Measurements from ENCODE around the gene KIF1B. TPM values are rescaled to one million over a fixed set of nuclear protein-coding genes. Genes with fewer than 3 reads are reported as not detected.
"Not testable (repeated sequence)": the region's sequence is repeated elsewhere in the genome, so short reads cannot be mapped to it uniquely, and the experiment has no call there.

The KIF1B gene
- total and polyA plus RNA-seq, 2 donors from 2014 or later, result 8.0 to 46.4 TPM

- not testable (repeated sequence) for H3K9ac ChIP-seq (ENCODE audit: low read length in 3 of 3); H3K36me3 ChIP-seq (ENCODE audit: control insufficient read depth in 2 of 3, insufficient read depth in 3 of 3, low read length in 3 of 3); H3K4me3 ChIP-seq (ENCODE audit: low read length in 3 of 3); H3K9me3 ChIP-seq (ENCODE audit: control insufficient read depth in 2 of 3, insufficient read depth in 1 of 3, low read length in 3 of 3); FAIRE-seq; H3K27ac ChIP-seq (ENCODE audit: low read depth in 2 of 2, low read length in 2 of 2); H3K27me3 ChIP-seq (ENCODE audit: control insufficient read depth, insufficient read depth, low read length); H3K4me1 ChIP-seq (ENCODE audit: control insufficient read depth in 2 of 3, insufficient read depth in 2 of 3, low read depth in 1 of 3, low read length in 3 of 3)
- intact Hi-C loops (cut with DNase I), result loop anchor here (10.0 kb wide), 1 partner anchor 52 kb away; no protein-coding TSS in a partner anchor
- peak in 1 of 5 donors; percentile 41 for DNase-seq
These were observed 216.1 kb downstream of the KIF1B start for GRCh38 chr1:10426535-10426848.

- Histone ChIP-seq H3K27me3 (ENCODE audit: control insufficient read depth, insufficient read depth, low read length) (no peaks in the 10 kb centered on the region), H3K36me3 (ENCODE audit: control insufficient read depth in 2 of 3, insufficient read depth in 3 of 3, low read length in 3 of 3) (no peaks in the 10 kb centered on the region), H3K9me3 (ENCODE audit: control insufficient read depth in 2 of 3, insufficient read depth in 1 of 3, low read length in 3 of 3) (no peaks in the 10 kb centered on the region), H3K27ac (ENCODE audit: low read depth in 2 of 2, low read length in 2 of 2) (no peak overlapping the region), H3K4me1 (ENCODE audit: control insufficient read depth in 2 of 3, insufficient read depth in 2 of 3, low read depth in 1 of 3, low read length in 3 of 3) (peaks cover 3 to 12% (median 9%) of the 10 kb centered on the region in 3 donors), H3K4me3 (ENCODE audit: low read length in 3 of 3) (no peak overlapping the region), H3K9ac (ENCODE audit: low read length in 3 of 3) (no peak overlapping the region)
- FAIRE-seq (no peak), DNase-seq (peak in 2 of 5 donors; percentile 51 to 67)
- TF ChIP-seq, protein P1, sequence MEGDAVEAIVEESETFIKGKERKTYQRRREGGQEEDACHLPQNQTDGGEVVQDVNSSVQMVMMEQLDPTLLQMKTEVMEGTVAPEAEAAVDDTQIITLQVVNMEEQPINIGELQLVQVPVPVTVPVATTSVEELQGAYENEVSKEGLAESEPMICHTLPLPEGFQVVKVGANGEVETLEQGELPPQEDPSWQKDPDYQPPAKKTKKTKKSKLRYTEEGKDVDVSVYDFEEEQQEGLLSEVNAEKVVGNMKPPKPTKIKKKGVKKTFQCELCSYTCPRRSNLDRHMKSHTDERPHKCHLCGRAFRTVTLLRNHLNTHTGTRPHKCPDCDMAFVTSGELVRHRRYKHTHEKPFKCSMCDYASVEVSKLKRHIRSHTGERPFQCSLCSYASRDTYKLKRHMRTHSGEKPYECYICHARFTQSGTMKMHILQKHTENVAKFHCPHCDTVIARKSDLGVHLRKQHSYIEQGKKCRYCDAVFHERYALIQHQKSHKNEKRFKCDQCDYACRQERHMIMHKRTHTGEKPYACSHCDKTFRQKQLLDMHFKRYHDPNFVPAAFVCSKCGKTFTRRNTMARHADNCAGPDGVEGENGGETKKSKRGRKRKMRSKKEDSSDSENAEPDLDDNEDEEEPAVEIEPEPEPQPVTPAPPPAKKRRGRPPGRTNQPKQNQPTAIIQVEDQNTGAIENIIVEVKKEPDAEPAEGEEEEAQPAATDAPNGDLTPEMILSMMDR (IDR thresholded peaks at IDR 0.05; ENCODE audit: borderline replicate concordance, extremely low read depth, insufficient read depth), result no peak
- intact Hi-C loops (cut with DNase I), result loop anchor here (10.0 kb wide), 1 partner anchor 54 kb away; no protein-coding TSS in a partner anchor
These were observed 218.6 kb downstream of the KIF1B start for GRCh38 chr1:10428984-10429383.

DNA sequence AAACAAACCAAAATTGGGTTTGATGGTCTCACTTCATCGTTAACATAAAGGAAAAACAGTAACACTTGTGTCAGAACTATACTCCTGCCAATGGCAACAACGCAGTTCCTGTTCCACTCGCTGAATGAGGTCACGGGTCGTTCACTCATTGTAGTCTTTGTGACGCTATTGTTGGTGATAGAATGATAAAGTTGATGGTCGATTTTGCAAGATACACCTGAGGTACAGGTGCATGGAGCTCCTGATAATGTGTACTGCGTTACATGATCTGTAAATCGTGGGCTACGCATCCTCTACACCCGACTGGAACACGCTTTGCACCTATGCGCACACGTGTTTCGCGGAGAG lies 219.5 kb downstream of the KIF1B start:
- H3K9ac ChIP-seq (ENCODE audit: low read length in 3 of 3), result peak overlapping the region in 2 of 3 donors; percentile 62 to 78
- DNase-seq, result peak in 3 of 5 donors; percentile 22 to 40 (median 35)
- H3K4me3 ChIP-seq (ENCODE audit: low read length in 3 of 3), result peak overlapping the region; percentile 21 to 98 (median 74)
- intact Hi-C loops (cut with DNase I), result loop anchor here (10.0 kb wide), 1 partner anchor 55 kb away; no protein-coding TSS in a partner anchor
- H3K27me3 ChIP-seq (ENCODE audit: control insufficient read depth, insufficient read depth, low read length), result no peaks in the 10 kb centered on the region
- H3K9me3 ChIP-seq (ENCODE audit: control insufficient read depth in 2 of 3, insufficient read depth in 1 of 3, low read length in 3 of 3), result no peaks in the 10 kb centered on the region
- TF ChIP-seq, protein P1 (IDR thresholded peaks at IDR 0.05; ENCODE audit: borderline replicate concordance, extremely low read depth, insufficient read depth), result no peak
- H3K36me3 ChIP-seq (ENCODE audit: control insufficient read depth in 2 of 3, insufficient read depth in 3 of 3, low read length in 3 of 3), result no peaks in the 10 kb centered on the region
- H3K27ac ChIP-seq (ENCODE audit: low read depth in 2 of 2, low read length in 2 of 2), result no peak overlapping the region
- no peak for FAIRE-seq
- peaks cover 3 to 15% (median 9%) of the 10 kb centered on the region in 3 donors for H3K4me1 ChIP-seq (ENCODE audit: control insufficient read depth in 2 of 3, insufficient read depth in 2 of 3, low read depth in 1 of 3, low read length in 3 of 3)

DNA sequence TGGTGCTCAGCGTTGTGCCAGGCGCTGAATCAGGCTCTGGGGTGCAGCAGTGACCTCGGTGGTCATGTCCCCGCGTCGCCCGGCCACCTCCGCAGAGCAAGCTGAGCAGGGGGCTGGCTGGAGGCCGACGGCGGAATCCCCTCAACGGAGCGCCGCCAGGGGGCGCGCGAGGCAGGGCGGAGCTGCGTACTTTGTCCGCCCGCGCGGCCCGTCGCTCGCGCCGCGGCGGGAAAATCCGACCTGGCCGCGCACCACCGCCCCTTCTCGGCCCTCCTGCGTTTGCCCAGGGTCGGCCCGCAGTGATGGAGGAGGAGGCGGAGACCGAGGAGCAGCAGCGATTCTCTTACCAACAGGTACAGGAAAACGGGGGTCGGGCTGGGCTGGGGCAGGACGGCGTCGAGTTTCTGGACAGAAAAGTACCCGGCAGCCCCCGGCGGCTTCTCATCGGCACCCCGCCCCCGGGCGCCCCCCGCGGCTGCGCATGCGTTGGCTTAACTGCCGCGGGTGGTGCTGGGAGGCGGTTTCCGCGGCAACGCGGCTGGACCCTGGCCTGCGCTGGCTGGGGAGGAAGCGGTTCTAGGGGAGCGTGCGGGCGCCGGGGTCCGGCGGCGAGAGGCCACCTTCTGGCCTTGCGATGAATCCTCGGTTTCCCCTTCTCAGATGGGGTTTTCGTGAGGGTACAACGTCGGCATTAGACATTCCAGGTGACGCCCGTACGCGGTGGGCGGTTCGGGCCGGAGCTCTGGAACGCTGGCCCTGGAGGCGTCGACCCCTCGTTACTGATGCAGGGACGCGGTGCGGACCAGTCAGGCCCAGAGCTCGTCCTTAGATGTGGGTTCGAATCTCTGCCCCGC lies 220.1 kb downstream of the KIF1B start, which contains the start of gene CENPS:
Gene CENPS (plus strand): TSS at position 218 of the 854 bp plus-strand sequence. CDS start 85 bp downstream, at position 303.
- peak within 1 kb of the TSS; percentile 74 to 98 (median 93) for H3K4me3 ChIP-seq (ENCODE audit: low read length in 3 of 3)
- peak within 1 kb of the TSS; percentile 8 to 63 for H3K27ac ChIP-seq (ENCODE audit: low read depth in 2 of 2, low read length in 2 of 2)
- DNase-seq (peak; percentile 92 to 96 (median 96)), FAIRE-seq (no peak)
- peaks cover 3 to 15% (median 9%) of the 10 kb centered on the region in 3 donors for H3K4me1 ChIP-seq (ENCODE audit: control insufficient read depth in 2 of 3, insufficient read depth in 2 of 3, low read depth in 1 of 3, low read length in 3 of 3)
- TF ChIP-seq, protein P1 (IDR thresholded peaks at IDR 0.05; ENCODE audit: borderline replicate concordance, extremely low read depth, insufficient read depth), result peak; percentile 91
- no peaks in the 10 kb centered on the region for H3K27me3 ChIP-seq (ENCODE audit: control insufficient read depth, insufficient read depth, low read length)
- H3K36me3 ChIP-seq (ENCODE audit: control insufficient read depth in 2 of 3, insufficient read depth in 3 of 3, low read length in 3 of 3), result no peaks in the 10 kb centered on the region
- H3K9ac ChIP-seq (ENCODE audit: low read length in 3 of 3), result peak within 1 kb of the TSS; percentile 78 to 91 (median 83)
- H3K9me3 ChIP-seq (ENCODE audit: control insufficient read depth in 2 of 3, insufficient read depth in 1 of 3, low read length in 3 of 3), result no peaks in the 10 kb centered on the region
- intact Hi-C loops (cut with DNase I), result no loop called here
